ENCODE measurements around the gene ENOX2.
"Not testable (repeated sequence)": the region's sequence is repeated elsewhere in the genome, so short reads cannot be mapped to it uniquely, and the experiment has no call there.

Gene ENOX2

GRCh38 chrX:130746709-130747342 is 156.2 kb downstream of the ENOX2 start:
- no peak for DNase-seq (ENCODE audit: low spot score)

GRCh38 chrX:130746077-130746476 is 156.9 kb downstream of the ENOX2 start:
- DNase-seq (ENCODE audit: low spot score) = no peak

DNA sequence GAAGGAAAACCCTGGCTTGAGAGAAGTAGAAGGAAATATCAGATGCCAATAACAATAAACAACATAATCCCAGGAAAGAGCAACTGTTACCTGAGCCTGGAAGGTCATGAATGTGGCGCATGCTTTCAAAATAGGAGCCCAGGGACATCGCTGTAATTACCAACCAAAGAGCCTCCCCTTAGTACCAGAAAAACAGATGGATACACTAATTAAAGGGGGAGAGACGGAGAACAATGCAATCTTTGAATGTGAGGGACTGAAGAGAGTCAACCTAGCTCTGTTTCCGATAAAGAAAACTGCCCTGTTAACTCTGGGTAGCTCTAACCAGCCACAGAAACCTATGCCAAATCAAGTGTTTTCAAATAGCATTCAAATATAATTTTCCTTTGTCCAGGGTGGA is 161.4 kb downstream of the ENOX2 start:
- DNase-seq (ENCODE audit: low spot score) = no peak

DNA sequence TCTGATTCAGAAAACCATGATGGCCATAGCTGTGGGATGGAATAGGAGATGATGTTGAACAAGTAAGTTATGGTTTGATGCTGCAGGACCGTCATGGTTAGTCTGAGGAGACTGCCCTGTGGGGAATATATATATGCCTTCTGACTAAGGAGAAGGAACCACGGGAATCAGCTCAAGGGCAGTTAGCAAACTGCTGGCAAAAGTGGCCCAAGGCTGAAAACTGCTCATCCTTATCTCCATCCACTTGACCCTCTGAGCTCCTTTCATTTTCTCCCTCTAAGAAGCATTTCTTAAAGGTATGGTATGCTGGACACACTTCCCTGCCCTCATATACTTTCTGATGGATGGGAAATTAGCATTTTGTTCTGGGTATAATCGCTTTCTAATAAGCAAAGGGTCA is 161.9 kb downstream of the ENOX2 start:
- DNase-seq (ENCODE audit: low spot score) = no peak

- DNase-seq (ENCODE audit: low spot score) = no peak
Observed at GRCh38 chrX:130738638-130739195, 164.3 kb downstream of the ENOX2 start.

DNA sequence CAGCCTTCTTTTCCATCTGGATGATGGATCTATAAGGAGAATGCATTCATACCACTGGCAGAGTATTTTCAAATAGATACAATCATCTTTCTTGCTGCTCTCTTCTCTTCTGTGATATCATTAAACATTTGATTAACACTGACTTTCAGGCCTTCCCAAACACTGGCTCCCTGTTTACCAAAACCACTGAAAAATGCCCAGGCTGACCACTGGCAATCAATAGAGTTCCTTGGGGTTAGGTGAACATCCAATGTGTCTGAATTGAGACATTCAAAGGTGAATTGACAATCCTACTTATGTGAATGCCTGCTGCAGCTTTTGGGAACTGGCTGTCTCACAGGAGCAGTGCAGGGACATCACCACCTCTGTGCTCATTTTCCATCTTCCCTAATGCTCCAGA is 168.3 kb downstream of the ENOX2 start:
- DNase-seq (ENCODE audit: low spot score) = no peak

DNA sequence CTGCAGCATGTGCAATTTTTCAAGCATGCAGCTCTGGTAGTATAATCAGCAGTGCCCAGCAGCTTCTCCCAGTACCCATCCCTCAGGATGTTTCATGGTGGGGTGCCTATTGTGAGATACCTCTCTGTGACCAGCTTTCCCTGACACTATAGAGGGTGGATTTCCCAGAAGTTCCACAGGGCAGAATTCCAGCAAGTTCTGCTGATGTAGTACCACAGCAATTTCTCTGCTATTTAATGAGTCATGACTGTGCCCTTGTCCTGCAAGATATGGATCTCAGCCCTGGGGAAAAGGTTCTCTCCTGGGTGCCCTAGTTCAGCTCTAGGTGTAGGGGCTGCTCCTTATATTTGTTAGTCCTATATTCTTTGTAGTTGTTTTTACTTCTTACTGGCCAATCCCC is 174.8 kb downstream of the ENOX2 start:
- DNase-seq (ENCODE audit: low spot score) = no peak

GRCh38 chrX:130726661-130727060 is 176.3 kb downstream of the ENOX2 start:
- DNase-seq (ENCODE audit: low spot score) = no peak

- no peak for DNase-seq (ENCODE audit: low spot score)
Observed at GRCh38 chrX:130725519-130725918, 177.5 kb downstream of the ENOX2 start.

GRCh38 chrX:130719413-130719812 is 183.6 kb downstream of the ENOX2 start:
- peak; percentile 50 for DNase-seq (ENCODE audit: low spot score)

- DNase-seq (ENCODE audit: low spot score) = no peak
Observed at GRCh38 chrX:130718137-130718536, 184.9 kb downstream of the ENOX2 start.

DNA sequence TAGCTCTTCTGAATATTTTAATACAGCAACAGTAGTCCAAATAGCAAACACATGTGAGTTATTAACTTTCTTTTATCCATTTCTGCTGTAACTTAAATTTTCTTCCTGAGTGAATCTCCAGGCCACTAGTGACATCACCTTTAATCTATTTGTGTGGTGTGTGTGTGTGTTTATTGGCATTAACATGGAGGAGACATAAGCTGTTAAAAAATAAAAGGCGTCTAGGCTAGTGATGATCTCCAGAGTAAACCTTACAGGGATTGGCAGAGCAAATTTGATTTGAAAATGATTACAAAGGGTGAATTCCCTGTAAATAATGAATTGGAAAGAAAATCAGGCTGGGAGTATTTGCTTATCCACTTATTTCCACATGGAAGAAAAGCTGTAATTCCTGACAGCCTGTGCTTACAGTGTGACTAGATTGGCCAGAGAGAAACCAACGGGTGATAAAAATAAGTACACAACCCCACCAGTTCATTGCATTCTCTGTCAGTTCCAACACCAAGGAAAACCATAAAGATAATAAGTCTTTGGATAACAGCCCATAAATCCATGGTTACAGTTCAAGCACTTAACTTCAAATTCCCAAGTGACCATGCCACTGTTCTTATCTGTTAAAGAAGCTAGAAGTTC is 186.1 kb downstream of the ENOX2 start:
- no peak for DNase-seq (ENCODE audit: low spot score)

DNA sequence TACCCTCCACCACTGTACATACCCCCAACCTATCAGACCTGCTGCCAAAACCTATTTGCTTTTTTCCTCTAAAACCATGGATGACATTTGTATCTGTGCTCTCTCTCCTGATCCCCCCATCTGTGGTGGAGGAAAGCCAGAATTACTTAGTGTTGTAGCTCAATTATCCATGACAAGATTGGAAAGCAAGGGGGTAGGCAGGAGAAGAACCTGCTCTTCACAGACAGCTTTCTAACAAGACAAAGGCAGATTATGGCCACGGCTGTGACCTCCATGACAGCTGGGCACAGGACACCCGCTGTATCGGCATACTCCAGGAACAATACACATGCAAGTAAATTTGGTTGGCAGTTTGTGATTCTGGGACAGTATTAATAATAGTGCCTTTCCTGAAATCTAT is 186.7 kb downstream of the ENOX2 start:
- no peak for DNase-seq (ENCODE audit: low spot score)

GRCh38 chrX:130715299-130715698 is 187.7 kb downstream of the ENOX2 start:
- DNase-seq (ENCODE audit: low spot score) = no peak

- no peak for DNase-seq (ENCODE audit: low spot score)
Observed at GRCh38 chrX:130714665-130715064, 188.3 kb downstream of the ENOX2 start.

DNA sequence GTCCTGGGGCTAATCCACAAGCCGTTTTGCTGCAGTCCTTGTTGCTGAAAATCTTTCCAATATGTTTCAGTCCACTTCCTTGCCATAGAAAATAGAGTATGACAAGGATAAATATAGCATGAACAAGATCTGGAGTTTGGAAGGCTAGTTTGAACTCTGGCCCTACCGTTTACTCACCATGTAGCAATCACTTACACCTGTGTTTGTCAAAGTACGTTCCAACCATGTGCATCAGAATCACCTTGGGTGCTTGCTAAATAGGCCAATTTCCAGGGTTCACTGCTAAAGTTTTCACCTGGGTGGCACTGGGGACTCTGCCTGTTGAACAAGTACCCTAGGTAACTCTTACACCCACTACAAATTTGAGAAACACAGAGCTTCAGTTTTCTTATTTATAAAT is 188.9 kb downstream of the ENOX2 start:
- DNase-seq (ENCODE audit: low spot score) = no peak

DNA sequence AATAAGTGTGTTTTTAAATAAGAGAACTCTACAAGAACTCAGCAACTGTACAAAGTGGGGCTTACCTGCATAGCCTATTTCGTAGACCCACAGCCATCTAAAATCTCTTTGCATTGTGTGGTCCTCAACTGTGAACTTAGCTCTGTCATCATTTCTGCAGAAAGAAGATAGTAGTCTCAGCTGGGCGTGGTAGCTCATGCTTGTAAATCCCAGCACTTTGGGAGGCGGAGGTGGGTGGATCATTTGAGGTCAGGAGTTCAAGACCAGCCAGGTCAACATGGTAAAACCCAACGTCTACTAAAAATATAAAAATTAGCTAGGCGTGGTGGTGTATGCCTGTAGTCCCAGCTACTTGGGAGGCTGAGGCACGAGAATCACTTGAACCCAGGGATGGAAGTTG is 193.8 kb downstream of the ENOX2 start:
- not testable (repeated sequence) for DNase-seq (ENCODE audit: low spot score)

DNA sequence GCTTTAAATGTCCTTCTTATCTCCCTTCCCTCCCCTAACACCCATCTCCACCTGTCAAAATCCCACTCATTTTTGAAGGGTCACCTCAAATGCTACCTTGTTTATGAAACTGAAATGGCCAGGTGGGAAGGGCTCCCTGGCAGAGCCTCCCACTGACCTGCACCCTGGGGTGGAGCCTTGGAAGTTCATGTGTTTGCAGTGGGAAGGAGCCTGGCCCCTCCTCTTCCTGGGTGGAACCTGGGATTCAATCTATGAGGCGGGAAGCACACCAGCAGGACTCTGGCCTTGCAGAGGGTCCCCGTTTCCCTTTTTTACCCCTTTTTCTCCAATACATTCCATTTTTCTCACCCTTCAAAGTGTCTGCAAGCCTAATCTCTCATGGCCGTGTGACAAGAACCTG is 197.4 kb downstream of the ENOX2 start:
- no peak for DNase-seq (ENCODE audit: low spot score)

- no peak for DNase-seq (ENCODE audit: low spot score)
Observed at GRCh38 chrX:130704053-130705038, 198.7 kb downstream of the ENOX2 start.

DNA sequence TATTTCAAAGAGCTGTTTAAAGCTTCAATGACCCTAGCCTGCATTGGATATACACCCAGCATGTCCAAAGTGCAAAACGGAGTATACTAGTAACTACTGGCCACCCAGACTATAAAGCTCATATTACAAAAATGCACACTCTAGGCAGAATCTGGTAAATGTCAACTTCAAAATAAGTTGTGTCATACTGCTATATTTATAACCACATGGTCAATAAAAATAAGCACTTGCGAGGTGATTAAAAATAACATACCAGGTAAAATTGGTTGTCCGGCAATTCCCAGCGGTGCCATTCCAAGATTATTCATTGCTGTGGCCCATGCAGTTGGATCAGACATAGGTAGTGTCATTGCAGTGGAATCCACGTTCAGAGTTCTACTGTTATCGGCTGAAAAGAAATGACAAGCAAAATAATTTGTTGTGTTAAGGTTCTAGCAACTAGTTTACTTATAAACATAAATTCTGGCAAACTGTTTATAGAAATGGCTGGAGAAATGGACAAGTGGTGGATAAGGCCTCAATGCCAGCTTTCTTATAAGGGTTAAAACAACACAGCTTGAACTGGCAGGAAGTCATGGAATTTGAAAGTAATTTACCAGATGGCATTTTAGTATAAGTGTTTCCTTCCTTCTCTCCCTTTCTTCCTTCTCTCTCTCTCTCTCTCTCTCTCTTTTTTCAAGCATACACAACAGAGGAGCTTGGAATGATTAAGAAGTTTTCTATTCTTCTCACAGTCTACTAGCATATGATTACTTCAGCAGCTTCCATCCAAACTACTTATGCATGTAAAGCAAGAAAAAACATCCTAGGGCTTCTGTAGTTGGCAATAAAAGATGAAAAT is 199.9 kb downstream of the ENOX2 start:
- no peak for DNase-seq (ENCODE audit: low spot score)

- no peak for DNase-seq (ENCODE audit: low spot score)
Observed at GRCh38 chrX:130700629-130701028, 202.4 kb downstream of the ENOX2 start.

DNA sequence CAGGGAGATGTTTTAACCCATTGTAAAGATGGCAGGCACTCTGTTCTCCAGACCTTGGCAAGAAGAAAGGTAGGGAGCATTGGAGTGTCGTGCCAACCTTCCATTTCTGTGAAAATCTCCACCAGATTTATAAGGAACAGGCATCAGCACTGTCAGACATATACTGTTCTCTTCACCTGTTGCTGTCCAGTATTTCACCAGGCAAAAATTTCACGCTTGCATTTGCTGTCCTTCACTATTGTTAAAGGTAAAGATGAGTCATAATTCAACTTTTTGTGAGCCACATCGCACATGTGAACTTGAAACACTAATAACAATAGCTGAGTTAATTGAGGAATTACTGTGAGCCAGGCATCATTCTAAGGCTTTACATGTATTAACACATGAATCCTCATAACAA is 203.4 kb downstream of the ENOX2 start:
- DNase-seq (ENCODE audit: low spot score) = no peak

Measured in ecto neural progenitor cell (in vitro differentiated cells).